ENCODE results near the gene GSN.
A peak's percentile ranks its signal among the peaks of the same experiment; 100 is the strongest.

GSN gene

DNA sequence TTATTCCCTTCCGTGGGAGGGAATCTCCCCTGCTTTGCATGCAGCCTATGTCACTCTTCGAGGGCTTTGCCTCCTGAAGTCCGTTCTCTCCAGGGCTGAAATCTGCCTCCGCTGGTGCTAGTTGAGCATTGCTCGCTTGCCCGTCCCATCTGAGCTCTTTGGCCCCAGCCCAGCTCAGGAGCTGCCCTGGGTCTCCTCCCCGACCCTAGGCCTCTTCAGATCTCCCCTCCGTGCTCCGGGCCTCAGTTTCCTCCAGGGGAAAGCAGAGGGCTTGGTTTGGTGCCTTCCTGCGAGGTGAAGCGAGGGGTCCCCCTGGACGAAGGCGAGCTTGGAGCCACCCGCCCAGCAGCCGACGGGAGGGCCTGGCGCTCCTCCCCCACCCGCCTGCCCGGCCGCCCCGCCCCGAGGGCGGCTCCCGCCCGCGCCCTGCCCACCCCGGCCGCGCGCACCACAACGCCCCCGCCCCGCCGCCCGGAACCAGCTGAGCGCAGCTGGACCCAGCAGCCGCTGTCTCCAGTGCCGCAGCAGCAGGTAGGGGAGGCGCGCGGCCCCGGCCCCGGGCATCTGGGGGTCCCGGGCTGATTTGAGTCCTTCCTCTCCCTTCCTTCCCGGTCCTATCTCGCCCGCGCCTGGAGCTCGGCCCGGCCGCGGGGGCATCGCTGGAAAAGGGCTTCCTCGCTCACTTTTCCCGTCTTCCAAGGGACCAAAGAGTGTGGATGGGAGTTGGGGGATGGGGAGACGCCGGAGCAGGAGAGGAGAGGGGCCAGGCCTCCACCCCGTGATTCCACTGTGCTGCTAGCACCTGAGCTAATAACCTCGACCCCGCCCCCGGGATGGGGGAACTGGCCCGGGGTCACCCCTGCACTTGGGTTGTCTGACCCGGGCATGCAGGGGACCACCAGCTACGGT is at the start of gene GSN:
Gene GSN (plus strand): TSS at position 474 of the 909 bp plus-strand sequence. CDS start 33,810 bp downstream, outside the sequence.
- DNase-seq (ENCODE audit: low read depth in 2 of 2) = peak; percentile 13 to 25

- DNase-seq (ENCODE audit: low read depth in 2 of 2) = no peak
These were observed 49.5 kb upstream of the GSN start for GRCh38 chr9:121218357-121219027.

- no peak for DNase-seq (ENCODE audit: low read depth in 2 of 2)
These were observed 48.4 kb upstream of the GSN start for GRCh38 chr9:121219530-121219929.

GRCh38 chr9:121220996-121221663 is 46.8 kb upstream of the GSN start:
- DNase-seq (ENCODE audit: low read depth in 2 of 2) = no peak

GRCh38 chr9:121221664-121222055 is 46.3 kb upstream of the GSN start:
- DNase-seq (ENCODE audit: low read depth in 2 of 2) = no peak

DNA sequence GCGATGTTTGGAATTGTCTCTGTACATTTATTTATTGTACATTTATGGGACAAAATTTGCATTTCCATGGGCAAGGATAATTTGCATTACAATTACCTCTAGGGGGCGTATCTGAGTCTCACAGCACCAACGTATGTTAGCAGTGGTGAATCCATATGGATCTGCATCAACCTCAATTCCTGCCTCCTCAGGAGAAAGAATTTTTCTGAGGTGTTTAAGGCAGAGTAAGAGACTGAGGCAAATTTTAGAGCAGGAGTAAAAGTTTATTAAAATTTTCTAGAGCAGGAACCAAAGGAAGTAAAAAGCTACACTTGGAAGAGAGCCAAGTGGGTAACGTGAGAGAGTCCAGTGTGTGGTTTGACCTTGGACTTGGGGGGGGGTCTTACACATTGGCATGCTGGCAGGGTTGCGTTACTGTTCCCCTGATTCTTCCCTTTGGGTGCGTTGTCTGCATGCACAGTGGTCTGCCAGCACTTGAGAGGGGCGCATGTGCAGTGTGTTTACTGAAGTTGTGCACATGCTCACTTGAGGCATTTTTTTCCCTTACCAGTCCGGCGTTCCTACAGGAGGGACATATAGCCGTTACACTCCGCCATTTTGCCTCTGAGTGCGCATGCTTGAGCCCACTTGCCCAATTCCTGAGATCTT is 45.3 kb upstream of the GSN start:
- DNase-seq (ENCODE audit: low read depth in 2 of 2) = no peak

- DNase-seq (ENCODE audit: low read depth in 2 of 2) = no peak
These were observed 42.7 kb upstream of the GSN start for GRCh38 chr9:121225240-121225639.

DNA sequence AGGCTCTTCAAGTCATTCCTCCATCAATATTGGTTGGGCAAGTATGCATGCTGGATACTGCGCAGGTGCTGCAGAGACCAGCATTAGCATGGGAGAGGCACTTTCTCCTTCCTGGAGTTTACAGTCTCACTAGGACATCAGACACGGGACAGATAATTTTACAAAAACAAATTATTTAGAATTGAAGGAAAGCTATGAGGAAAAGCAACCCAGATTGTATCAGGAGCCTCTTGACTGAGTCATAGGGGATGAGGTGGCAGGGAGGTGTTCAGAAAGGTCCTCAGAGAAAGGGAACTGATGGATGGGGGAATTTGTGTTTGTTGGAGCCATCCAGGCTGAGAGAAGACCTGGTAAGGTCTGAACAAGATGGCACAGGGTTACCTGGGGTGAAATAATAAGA is 41.8 kb upstream of the GSN start:
- no peak for DNase-seq (ENCODE audit: low read depth in 2 of 2)

GRCh38 chr9:121227862-121228261 is 40.1 kb upstream of the GSN start:
- DNase-seq (ENCODE audit: low read depth in 2 of 2) = no peak

- DNase-seq (ENCODE audit: low read depth in 2 of 2) = no peak
These were observed 37.7 kb upstream of the GSN start for GRCh38 chr9:121230256-121230655.

DNA sequence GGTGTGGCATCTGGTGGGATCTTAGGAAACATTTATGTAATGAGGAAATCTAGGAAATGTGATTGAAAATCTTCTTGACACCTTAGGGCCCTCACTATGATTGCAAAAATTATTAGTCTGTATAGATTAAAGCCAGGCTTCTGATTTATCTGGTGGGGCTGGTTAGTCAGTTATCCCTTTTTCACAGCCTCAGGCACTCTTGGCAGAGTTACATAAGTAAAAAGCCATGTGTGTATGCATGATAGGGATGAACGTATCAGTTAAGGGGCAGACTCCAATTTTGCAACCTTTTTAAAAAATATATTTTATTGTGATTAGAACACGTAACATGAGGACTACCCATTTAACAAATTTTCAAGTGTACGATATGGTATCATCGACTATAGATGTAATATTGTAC is 35.7 kb upstream of the GSN start:
- no peak for DNase-seq (ENCODE audit: low read depth in 2 of 2)

GRCh38 chr9:121233906-121234831 is 33.8 kb upstream of the GSN start:
- DNase-seq (ENCODE audit: low read depth in 2 of 2) = no peak

- no peak for DNase-seq (ENCODE audit: low read depth in 2 of 2)
These were observed 33.2 kb upstream of the GSN start for GRCh38 chr9:121234832-121235161.

DNA sequence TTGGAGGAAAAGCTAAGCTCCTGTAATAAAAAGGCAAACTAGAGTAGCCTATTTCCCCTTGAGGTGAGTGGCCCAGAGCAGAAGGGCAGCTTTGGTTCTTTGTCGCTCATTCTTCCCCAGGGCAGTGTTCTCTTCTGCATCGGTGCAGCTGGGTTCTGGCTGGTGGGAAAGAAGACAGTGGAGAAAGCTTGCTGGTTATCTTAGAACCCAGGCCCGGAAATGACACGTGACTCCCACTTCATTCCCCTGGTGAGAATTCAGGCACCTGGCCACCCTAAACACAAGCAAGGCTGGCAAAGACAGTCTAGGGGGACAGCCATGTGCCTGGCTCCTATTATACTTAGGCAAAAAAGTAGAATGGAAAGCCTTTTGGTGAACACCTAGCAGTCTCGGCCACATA is 32.5 kb upstream of the GSN start:
- DNase-seq (ENCODE audit: low read depth in 2 of 2) = no peak

DNA sequence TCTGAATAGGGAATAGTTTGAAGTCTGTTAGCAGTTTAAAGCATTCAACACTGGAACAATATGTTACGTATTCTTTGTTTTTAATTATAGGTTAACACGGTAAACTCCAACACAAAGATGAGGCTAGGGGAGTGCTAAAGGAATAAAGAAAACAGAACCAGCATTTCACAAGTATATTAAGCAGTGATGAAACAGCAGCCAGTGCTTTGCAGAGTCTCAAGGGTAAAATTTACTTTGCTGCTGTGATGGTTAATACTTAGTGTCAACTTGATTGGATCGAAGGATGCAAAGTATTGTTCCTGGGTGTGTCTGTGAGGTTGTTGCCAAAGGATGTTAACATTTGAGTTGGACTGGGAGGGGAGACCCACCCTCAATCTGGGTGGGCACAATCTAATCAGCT is 30.0 kb upstream of the GSN start:
- DNase-seq (ENCODE audit: low read depth in 2 of 2) = no peak

DNA sequence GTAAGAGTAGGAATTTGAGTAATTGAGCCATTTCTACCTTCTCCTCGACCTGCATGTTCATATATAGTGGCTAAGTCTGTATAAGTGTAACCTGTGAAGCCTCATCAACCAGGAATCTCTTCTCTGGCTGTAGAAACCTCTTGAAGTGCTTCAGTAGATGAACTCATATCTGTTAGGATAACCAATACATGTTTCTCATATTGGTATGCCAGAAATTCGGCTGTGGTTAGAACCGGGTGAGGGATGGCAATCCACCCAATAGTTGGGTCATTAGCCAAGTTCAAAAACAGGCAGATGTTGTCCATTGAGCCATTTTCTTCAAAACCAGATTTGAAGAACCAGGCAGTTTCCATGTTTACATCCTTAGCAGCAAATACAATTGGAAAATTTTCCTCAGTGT is 28.9 kb upstream of the GSN start:
- DNase-seq (ENCODE audit: low read depth in 2 of 2) = no peak

- DNase-seq (ENCODE audit: low read depth in 2 of 2) = no peak
These were observed 28.1 kb upstream of the GSN start for GRCh38 chr9:121239851-121240250.

GRCh38 chr9:121240472-121241135 is 27.4 kb upstream of the GSN start:
- DNase-seq (ENCODE audit: low read depth in 2 of 2) = no peak

DNA sequence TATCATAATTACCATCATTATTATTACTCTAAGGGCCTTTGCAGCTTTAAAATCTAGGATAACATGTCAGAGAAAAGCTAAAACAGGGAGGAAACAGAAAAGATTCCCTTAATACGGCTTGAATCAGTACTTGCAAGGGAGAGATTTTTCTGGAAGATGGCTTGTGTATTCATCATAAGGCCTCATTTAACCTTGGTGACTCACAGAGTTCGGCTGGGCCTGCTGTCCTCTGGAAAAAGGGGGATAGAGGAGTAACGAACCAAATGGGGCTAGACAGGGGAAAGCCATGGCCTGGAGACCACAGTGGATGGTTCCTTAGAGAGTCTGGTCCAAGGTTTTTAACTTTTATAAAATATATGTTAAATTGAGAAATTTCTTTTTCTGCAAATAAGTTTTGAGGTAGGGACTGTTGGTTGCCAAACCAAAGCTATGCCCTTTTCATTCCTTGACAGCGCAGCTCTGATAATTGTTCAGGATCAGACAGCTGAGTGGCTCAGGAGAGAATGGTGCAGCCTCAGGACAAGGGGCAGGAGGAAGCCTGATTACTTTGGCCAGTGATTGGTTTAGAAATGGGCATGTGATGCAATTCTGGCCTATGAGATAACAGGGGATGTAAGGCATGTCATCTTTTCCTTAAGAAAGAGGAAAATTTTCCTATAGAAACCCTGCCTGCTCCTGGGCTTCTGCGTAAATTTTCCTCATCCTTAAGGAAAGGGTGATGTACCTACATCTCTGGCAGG is 25.6 kb upstream of the GSN start:
- no peak for DNase-seq (ENCODE audit: low read depth in 2 of 2)

DNA sequence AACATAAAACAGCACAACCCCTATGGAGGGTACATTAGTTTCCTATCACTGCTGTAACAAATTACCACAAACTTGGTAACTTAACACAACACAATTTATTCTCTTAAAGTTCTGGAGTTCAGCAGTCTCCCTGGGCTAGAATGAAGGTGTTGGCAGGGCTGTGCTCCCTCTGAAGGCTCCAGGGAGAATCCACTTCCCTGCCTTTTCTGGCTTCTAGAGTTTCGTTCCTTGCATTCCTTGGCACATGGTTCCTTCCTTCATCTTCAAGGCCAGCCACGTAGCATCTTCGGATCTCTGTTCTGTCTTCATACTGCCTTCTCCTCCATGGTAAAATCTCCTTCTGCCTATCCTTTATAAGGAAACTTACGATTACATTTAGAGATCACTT is 25.0 kb upstream of the GSN start:
- DNase-seq (ENCODE audit: low read depth in 2 of 2) = no peak
